Breast epithelium (tissue), 3 donors: Measurements from ENCODE around the gene ERFL.

Source experiments
- CTCF ChIP-seq, 3 donors: fragments of 450-650 bp; IDR thresholded peaks; one replicate each; pipeline ENCODE4 v1.5.1; 2016 to 2017; ENCODE audit warnings: antibody characterized with exemption in 3 of 3, mild to moderate bottlenecking in 3 of 3, moderate library complexity in 3 of 3
- POLR2A ChIP-seq: fragments of 450-650 bp; IDR thresholded peaks from one replicate; pipeline ENCODE4 v1.6.1; 2016; ENCODE audit warnings: antibody characterized with exemption, mild to moderate bottlenecking, moderate library complexity

DNA sequence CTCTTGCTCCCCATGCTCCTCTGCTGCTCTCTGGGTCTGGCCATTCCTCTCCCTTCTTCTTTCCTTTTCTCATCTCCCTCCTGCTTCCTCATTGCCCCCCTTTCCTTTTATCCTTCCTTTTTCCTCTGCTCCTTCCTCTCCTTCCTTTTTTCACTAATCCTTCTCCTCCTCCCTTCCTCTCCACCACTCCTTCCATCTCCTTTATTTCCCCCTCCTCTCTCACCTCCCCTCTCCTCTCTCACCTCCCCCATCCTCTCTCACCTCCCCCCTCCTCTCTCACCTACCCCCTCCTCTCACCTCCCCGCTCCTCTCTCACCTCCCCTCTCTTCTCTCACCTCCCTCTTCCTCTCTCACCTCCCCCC lies 31.7 kb downstream of the ERFL start:
- TF ChIP-seq POLR2A (no peak), CTCF (IDR thresholded peaks at IDR 0.05) (no peak)
